Measurements from ENCODE around the gene INTS3.

The INTS3 gene

GRCh38 chr1:153816283-153816889, 88.5 kb downstream of the INTS3 start:
- no peak for DNase-seq (ENCODE audit: extremely low spot score, insufficient read length, low read depth)
- FAIRE-seq: no peak

GRCh38 chr1:153818876-153819275, 91.0 kb downstream of the INTS3 start:
- FAIRE-seq (no peak), DNase-seq (ENCODE audit: extremely low spot score, insufficient read length, low read depth) (no peak)

Data from GM18507 (cell line).